Mesodermal cell (in vitro differentiated cells): ENCODE results near the gene AIRE.

Experiments
- H3K27ac ChIP-seq: 2 replicates; pipeline ENCODE4 v1.7.0; 2013; ENCODE audit warnings: mild to moderate bottlenecking, low read depth, low read length, moderate library complexity; ENCODE audit not compliant: severe bottlenecking
- H3K36me3 ChIP-seq: 2 replicates; pipeline ENCODE4 v1.7.1; 2013; ENCODE audit warnings: mild to moderate bottlenecking, low read length, moderate library complexity; ENCODE audit not compliant: control insufficient read depth, insufficient read depth
- H3K4me1 ChIP-seq: one replicate; pipeline ENCODE4 v1.7.1; 2013; ENCODE audit warnings: mild to moderate bottlenecking, low read length; ENCODE audit not compliant: insufficient read depth, control insufficient read depth, poor library complexity, severe bottlenecking
- H3K4me3 ChIP-seq: 2 replicates; pipeline ENCODE4 v1.7.0; 2013; ENCODE audit warnings: low read length, control low read depth, mild to moderate bottlenecking; ENCODE audit not compliant: insufficient read depth, poor library complexity, severe bottlenecking; ENCODE audit errors: extremely low read depth
- H3K9me3 ChIP-seq: 2 replicates; pipeline ENCODE4 v1.7.1; 2013; ENCODE audit warnings: mild to moderate bottlenecking, low read length, moderate library complexity; ENCODE audit not compliant: control insufficient read depth
- WGBS, 2 experiments: methylation state at CpG; one replicate each; pipeline ENCODE4 v1.1.5; 2013; ENCODE audit warnings: missing lambda C conversion rate in 2 of 2; ENCODE audit not compliant: insufficient coverage in 2 of 2; 5-methylcytosine and 5-hydroxymethylcytosine counted together

Gene AIRE

DNA sequence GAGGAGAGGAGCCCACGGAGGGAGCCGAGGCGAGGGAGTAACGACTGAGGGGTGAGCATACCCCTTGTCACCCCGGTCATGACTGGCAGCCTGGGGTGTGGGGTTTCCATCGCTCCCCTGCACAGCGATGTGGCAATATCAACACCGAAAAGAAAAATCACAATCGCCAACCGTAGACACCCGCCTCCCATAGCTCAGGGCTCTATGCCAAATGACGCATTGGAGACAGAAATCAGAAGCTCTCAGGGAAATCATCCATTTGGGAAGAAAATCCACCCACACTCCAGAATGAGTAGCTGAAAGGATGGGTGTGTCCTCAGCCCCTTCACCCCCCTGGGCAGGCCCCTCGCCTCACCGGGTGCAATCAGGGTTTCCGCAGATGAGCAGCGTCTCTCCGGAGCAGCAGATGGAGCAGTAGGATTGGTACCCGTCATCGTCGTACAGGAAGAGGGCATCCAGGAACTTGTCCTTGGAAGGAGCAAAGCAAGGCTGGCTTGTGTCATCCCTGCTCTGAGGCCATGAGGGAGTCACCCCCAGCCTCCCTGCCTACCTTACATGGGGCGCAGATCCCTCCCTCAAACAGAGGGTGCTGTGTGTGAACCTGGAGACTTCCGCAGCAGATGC, 26.5 kb upstream of the AIRE start:
- no peaks in the 10 kb centered on the region for H3K9me3 ChIP-seq
- peaks cover 20% of the 10 kb centered on the region for H3K4me1 ChIP-seq
- H3K36me3 ChIP-seq: no peaks in the 10 kb centered on the region
- no peak overlapping the region for H3K4me3 ChIP-seq
- H3K27ac ChIP-seq: no peak overlapping the region
- WGBS, 2 experiments: 90% methylated on average over 18 to 20 of the region's 22 CpGs

DNA sequence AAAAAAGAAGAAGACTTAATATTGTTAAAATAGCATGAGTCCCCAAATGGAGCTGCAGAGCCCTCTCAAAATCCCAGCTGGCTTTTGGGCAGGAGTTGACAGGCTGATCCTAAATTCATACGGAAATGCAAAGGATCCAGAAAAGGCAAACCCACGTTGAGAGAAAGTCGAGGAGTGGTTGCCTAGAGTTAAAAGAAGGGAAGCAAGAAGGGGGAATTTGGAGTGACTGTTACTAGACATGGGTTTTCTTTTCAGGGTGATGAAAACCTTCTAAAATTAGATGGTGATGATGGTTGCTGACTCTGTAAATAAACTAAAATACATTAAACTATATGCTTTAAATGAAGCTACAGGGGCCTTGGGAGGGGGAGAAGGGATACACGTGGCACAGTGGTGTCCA, 25.6 kb upstream of the AIRE start:
- Histone ChIP-seq H3K4me1 (peaks cover 15% of the 10 kb centered on the region), H3K4me3 (no peak overlapping the region), H3K36me3 (no peaks in the 10 kb centered on the region), H3K27ac (no peak overlapping the region), H3K9me3 (no peaks in the 10 kb centered on the region)
- 78% methylated on average over 3 to 4 of the region's 4 CpGs for WGBS, 2 experiments

DNA sequence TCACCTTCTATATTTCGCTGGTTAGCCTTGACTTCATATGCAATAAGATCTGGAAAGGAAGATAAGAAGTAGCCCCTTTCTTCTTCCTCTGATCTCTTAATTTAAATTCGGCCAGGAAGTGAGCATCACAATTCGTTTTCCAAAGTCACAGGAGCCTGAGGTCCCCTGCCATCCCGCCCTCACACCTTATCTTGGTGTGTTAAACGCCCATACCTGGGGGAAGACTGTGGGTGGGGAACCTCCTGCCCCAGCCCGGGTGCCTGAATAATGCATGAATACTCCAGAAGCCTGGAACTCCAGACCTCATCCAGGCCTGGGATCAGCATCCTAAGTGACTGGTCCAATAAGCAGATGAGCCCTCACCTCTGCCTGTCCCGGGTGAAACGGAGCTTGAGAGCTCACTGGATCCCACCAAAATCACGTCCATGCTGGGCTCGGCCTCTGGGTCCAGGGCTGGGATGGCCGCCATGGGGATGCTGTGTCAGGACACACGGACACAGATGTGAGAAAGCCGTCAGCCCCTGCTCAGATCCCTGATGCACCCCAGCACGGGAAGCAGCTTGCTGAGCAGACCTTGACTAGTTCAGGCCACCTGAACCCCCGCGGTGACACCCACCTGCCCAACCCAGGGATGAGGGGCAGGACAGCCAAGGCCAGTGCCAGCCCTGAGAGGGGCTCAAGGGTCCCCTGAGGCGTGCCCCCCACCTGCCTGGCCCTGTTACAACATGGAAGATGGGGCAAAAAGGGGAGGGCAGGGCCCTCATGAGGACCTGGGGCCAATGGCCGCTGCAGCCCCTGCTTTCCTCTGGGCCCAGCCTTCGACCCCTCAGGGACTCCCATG, 24.7 kb upstream of the AIRE start:
- H3K27ac ChIP-seq: no peak overlapping the region
- no peak overlapping the region for H3K4me3 ChIP-seq
- no peaks in the 10 kb centered on the region for H3K36me3 ChIP-seq
- no peaks in the 10 kb centered on the region for H3K9me3 ChIP-seq
- peaks cover 9% of the 10 kb centered on the region for H3K4me1 ChIP-seq
- WGBS, 2 experiments: 81 to 84% methylated on average over 12 to 16 of the region's 19 CpGs

DNA sequence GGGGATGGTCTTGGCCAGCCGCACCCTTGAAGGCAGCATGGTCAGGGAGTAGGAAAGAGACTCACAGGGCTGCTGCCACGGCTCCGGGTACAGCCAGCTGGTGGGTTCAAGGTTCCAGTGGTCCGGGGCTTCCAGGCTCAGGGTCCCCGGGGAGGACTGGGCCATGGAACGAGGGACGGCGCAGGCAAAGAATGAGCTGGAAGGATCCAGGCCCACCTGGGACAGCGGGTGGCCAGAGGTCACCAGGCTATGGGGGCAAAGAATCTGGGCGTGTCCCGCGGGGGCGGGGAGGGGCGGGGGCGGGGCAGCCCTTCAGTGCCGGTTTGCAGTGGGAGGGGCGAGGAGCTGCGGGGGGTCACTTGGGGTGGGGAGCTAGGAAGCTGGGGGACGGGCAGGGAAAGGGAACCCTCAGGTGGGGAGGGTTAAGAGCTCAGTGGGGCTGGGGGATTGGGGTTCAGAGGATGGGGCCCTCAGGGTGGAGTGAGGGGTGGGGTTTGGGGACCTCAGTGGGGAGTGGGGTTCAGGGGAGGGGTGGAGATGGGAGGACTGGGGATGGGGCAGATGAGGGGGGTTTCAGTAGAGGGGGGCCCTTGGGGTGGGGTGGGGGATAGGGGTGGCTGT, 23.9 kb upstream of the AIRE start, which contains the start of gene DNMT3L:
DNMT3L (minus strand) TSS at position 223 of the 621 bp plus-strand sequence. CDS start 638 bp downstream, outside the sequence.
- 74 to 78% methylated on average over 8 to 13 of the region's 19 CpGs for WGBS, 2 experiments
- Histone ChIP-seq H3K4me3 (no peak within 1 kb of the TSS), H3K4me1 (peaks cover 9% of the 10 kb centered on the region)

DNA sequence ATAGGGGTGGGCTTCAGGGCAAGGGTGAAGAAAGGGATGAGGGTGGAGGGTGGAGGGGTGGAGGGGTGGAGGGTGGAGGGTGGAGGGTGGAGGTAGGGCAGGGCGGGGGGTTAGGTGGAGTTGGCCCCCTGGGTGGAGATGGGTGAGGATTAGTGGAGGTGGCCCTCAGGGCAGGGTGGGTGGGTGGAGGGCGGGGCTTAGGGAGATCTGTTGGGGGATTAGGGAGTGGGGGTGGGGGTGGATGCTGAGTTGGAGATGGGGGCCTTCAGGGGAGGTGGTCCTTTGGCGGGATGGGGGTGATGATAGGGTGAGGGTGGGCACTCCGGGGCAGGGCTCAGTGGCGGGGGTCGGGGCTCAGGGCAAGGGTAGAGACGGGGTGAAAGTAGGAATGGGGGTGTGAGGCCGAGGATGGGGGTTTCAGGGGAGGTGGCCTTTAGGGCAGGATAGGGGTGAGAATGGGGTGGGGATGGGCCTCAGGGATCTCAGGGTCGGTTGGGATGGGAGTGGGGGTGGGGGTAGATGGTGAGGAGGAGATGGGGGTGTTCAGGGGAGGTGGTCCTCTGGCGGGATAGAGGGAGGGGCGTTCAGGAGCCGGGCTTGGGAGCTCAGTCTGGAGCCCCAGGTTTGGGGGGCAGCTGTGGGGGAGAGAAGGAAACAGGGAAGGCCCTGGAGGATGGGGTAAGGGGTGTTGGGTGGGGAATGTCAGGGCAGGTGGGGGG, 23.2 kb upstream of the AIRE start:
- WGBS, 2 experiments: 63 to 73% methylated on average over 2 to 6 of the region's 12 CpGs
- Histone ChIP-seq H3K36me3 (no peaks in the 10 kb centered on the region), H3K4me3 (no peak overlapping the region)

More for the DNA sequence above, 23.9 kb upstream of the AIRE start, which contains the start of gene DNMT3L:
- H3K27ac ChIP-seq: no peak within 1 kb of the TSS
- no peaks in the 10 kb centered on the region for H3K36me3 ChIP-seq
- H3K9me3 ChIP-seq: no peaks in the 10 kb centered on the region

DNA sequence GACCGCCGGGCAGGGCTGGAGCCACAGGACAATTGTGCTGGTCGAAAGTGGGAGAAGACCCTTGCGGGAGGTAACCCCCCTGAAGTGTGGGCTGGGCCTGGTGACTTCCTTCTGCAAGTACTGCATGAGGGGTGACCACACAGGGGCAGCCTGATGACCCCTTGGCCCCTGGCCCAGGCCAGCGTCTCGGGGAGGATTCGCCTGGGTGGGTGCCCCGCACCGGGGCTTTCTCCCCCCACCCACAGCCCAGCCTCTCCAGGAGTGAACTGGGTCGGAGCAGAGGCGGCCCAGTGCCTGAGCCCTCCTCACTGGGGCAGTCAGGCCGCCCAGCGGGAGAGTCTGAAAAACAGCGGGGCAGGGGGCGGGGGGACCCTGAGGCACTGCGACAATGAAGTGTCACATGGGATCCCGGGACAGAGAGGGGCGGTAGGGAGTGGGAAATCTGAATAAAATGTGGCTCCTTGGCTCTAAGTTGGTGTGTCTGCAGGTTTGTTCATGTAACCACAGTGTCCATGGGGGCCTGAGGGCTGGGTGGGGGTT, 22.4 kb upstream of the AIRE start:
- 34% methylated on average over 11 to 13 of the region's 18 CpGs for WGBS, 2 experiments
- no peaks in the 10 kb centered on the region for H3K9me3 ChIP-seq
- H3K4me3 ChIP-seq: no peak overlapping the region
- H3K27ac ChIP-seq: no peak overlapping the region
- no peaks in the 10 kb centered on the region for H3K36me3 ChIP-seq
- peaks cover 9% of the 10 kb centered on the region for H3K4me1 ChIP-seq

More for the DNA sequence above, 23.2 kb upstream of the AIRE start:
- Histone ChIP-seq H3K27ac (no peak overlapping the region), H3K4me1 (peaks cover 9% of the 10 kb centered on the region), H3K9me3 (no peaks in the 10 kb centered on the region)

DNA sequence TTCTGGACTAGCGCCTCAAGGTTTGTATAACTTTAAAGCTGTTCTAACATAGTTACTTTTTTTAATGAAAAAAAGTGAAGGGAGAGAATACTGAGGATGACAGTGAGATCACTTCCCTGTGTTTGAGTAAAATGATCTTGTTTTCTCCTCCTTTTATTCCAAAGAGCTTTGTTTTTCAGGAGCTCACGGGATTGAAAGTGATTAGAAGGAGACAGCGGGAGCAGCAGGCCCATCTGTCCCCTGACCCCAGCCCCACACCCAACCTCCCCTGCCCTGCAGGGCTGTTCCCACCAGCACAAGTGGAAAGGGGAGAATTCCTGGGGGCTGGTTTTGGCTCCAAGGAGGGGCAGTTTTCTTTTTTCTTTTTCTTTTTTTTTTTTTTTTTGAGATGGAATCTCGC, 21.9 kb upstream of the AIRE start:
- no peak overlapping the region for H3K27ac ChIP-seq

DNA sequence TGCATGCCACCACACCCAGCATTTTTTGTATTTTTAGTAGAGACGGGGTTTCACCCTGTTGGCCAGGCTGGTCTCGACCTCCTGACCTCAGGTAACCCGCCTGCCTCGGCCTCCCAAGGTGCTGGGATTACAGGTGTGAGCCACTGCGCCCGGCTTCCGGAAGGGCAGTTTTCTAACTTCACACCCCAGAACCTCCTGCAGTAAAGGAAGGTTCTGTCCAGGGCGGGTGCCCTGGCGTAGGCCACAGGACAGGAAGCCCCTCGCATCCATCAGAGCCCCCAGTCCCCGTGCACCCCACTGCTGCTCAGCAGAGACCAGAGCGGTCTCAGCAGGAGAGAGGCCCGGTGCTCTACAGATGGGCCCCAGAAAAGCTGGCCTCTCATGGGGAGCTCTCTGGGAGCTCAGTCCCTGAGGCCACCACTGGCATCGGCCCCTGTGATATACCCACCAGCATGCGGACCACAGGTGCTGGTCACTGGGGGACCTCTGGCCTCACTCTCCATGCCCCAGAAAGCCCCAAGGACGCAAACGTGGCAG, 19.9 kb upstream of the AIRE start:
- H3K4me3 ChIP-seq: no peak overlapping the region
- H3K36me3 ChIP-seq: no peaks in the 10 kb centered on the region
- WGBS, 2 experiments: 85 to 95% methylated on average over 13 to 16 of the region's 17 CpGs
- H3K9me3 ChIP-seq: no peaks in the 10 kb centered on the region
- H3K27ac ChIP-seq: no peak overlapping the region
- peaks cover 9% of the 10 kb centered on the region for H3K4me1 ChIP-seq

More for the DNA sequence above, 21.9 kb upstream of the AIRE start:
- 100% methylated on average over 1 of the region's 4 CpGs; no CpG with 5 or more reads in 1 of the 2 experiments for WGBS, 2 experiments
- Histone ChIP-seq H3K36me3 (no peaks in the 10 kb centered on the region), H3K4me1 (peaks cover 9% of the 10 kb centered on the region), H3K9me3 (no peaks in the 10 kb centered on the region), H3K4me3 (no peak overlapping the region)

DNA sequence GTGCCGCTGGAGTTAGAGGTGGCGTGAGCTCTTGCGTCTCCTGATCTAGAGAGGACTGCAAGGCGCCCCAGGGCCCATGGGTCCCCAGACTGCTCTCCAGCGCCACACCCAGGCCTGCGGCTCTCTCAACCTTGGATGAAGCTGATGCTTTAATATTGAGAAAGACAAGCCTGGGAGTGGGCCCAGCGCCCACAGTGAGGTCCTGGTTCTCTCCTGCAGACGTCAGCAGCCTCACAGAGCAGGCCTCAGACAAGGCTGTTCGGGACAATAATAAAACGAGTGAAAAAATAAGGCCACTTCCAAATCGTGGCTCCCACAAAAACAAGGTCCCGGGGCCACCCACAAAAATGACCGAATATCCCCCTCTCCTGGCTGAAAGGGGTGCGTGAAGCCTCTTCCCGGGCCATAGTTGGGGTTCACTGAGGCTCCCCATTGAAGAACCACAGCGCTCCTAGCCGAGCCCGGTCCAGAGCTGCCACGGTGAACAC, 18.0 kb upstream of the AIRE start:
- no peak overlapping the region for H3K4me3 ChIP-seq
- 87 to 94% methylated on average over 17 to 18 of the region's 19 CpGs for WGBS, 2 experiments
- no peaks in the 10 kb centered on the region for H3K9me3 ChIP-seq
- no peaks in the 10 kb centered on the region for H3K36me3 ChIP-seq
- peaks cover 9% of the 10 kb centered on the region for H3K4me1 ChIP-seq
- H3K27ac ChIP-seq: no peak overlapping the region

DNA sequence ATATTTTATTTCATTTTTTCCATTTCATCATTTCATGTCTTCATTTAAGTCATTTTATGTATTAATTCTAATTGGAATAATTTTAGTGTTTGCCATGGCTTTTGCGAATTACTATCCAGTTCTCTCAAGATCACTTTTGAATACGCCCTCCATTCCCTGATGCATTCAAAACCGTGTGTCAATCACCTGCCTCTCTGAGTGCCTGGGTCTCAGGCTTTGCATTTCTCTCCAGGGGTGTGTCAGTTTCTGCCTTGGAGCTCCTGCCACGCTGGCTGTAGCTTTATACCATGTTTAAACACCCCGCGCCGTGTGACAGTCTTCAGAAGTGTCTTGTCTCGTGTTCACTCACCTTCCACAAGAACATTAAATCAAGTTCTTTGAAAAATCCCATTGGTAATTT, 16.6 kb upstream of the AIRE start:
- H3K27ac ChIP-seq: no peak overlapping the region
- H3K9me3 ChIP-seq: no peaks in the 10 kb centered on the region
- 52 to 70% methylated on average over 3 to 4 of the region's 8 CpGs for WGBS, 2 experiments
- no peaks in the 10 kb centered on the region for H3K36me3 ChIP-seq
- H3K4me1 ChIP-seq: no peaks in the 10 kb centered on the region
- no peak overlapping the region for H3K4me3 ChIP-seq
